ENCODE data around the gene RAB10. TPM values are rescaled to one million over a fixed set of nuclear protein-coding genes. Genes with fewer than 3 reads are reported as not detected.

RAB10 gene
- total and polyA plus RNA-seq, 9 of the 15 experiments (the other 6 are each of a cell fraction or from before 2014, with no cell fraction given) = 25.1 to 214 (median 157) TPM

DNA sequence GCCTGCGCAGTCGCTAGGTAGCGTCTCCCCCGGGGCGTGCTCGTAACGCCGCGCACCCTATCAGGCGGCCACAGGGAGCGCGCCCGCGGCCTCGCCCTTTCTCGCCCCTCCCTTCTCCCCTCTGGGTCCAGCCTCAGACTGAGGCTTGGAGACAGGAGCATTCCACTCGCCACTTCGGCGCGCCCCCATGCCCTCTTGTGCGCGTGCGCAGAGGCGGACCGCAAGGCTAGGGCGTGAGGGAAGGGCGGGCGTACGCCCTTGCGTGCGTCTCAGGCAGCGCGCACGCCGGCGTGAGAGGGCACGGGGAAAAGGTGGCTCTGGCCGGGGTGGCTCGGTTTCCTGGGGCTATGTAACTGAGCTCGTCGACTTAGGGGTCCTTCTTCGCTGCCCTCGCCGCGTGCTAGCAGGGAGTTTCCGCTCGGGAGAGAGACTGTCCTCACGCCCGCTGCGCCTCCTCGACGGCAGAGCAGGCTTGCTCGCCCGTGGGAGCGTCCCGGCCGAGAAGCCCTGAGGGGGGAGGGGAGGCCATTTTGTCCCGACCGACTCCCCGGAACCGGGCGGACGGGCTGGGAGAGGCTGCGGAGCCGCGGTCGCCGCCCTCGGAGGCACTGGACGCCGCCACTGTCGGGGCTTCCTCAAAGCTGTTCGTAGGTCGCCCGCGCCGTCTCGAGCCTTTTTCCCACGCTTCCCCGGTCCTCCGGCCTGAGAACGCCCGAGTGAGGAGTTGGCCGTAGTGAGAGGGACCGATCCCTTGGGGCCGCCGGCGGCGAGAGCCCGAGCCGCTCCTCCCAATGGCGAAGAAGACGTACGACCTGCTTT lies at the start of gene RAB10 (continued):
- TF ChIP-seq, protein P1, sequence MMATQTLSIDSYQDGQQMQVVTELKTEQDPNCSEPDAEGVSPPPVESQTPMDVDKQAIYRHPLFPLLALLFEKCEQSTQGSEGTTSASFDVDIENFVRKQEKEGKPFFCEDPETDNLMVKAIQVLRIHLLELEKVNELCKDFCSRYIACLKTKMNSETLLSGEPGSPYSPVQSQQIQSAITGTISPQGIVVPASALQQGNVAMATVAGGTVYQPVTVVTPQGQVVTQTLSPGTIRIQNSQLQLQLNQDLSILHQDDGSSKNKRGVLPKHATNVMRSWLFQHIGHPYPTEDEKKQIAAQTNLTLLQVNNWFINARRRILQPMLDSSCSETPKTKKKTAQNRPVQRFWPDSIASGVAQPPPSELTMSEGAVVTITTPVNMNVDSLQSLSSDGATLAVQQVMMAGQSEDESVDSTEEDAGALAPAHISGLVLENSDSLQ (IDR thresholded peaks at IDR 0.05) = peak; percentile 66
- TF ChIP-seq KLF10 (CRISPR knock-in tag; IDR thresholded peaks at IDR 0.05) = no peak
- TF ChIP-seq ARHGAP35 (IDR thresholded peaks at IDR 0.05; ENCODE audit: partially characterized antibody) = no peak
- TF ChIP-seq PHF8 (IDR thresholded peaks at IDR 0.05; ENCODE audit: borderline replicate concordance, low read length) = peak; percentile 89
- no peak for TF ChIP-seq ZNF354B (CRISPR knock-in tag; IDR thresholded peaks at IDR 0.05)
- TF ChIP-seq TCFL5 (CRISPR knock-in tag; conservative IDR thresholded peaks at IDR 0.05) = no peak
- TF ChIP-seq EZH2 (IDR thresholded peaks at IDR 0.05; ENCODE audit: borderline replicate concordance, low read depth, low read length) = no peak
- no peak for TF ChIP-seq STAG1 (CRISPR knock-in tag; IDR thresholded peaks at IDR 0.05; ENCODE audit: borderline replicate concordance)
- peak; percentile 73; the same call in 1 of the 2 replicates for TF ChIP-seq ZNF197 (CRISPR knock-in tag; IDR thresholded peaks at IDR 0.05; ENCODE audit: low read depth)
- TF ChIP-seq HDAC2 (IDR thresholded peaks at IDR 0.05) = peak; percentile 28; the same call in 1 of the 2 replicates
- peak; percentile 79; the same call in 1 of the 2 replicates for TF ChIP-seq GABPB2 (CRISPR knock-in tag; conservative IDR thresholded peaks at IDR 0.05)
- TF ChIP-seq CBX2 (IDR thresholded peaks at IDR 0.05; ENCODE audit: insufficient read depth, low read length, poor library complexity, severe bottlenecking) = no peak
- no peak for TF ChIP-seq HSF4 (CRISPR knock-in tag; IDR thresholded peaks at IDR 0.05; ENCODE audit: borderline replicate concordance)
- peak; percentile 76; the same call in 1 of the 2 replicates for TF ChIP-seq ZBTB1 (CRISPR knock-in tag; IDR thresholded peaks at IDR 0.05; ENCODE audit: borderline replicate concordance, low read depth)
- TF ChIP-seq KLF6 (CRISPR knock-in tag; IDR thresholded peaks at IDR 0.05; ENCODE audit: borderline replicate concordance) = no peak
- no peak for TF ChIP-seq NUFIP1 (IDR thresholded peaks at IDR 0.05; ENCODE audit: partially characterized antibody)
- TF ChIP-seq CHD4 (IDR thresholded peaks at IDR 0.05; ENCODE audit: insufficient read depth, insufficient replicate concordance, low read depth, low read length, poor library complexity, severe bottlenecking) = no peak
- TF ChIP-seq ELF2 (CRISPR knock-in tag; IDR thresholded peaks at IDR 0.05) = no peak
- no peak for TF ChIP-seq FOS (IDR thresholded peaks at IDR 0.05; ENCODE audit: extremely low read depth, insufficient read length)
- TF ChIP-seq NRF1 (conservative IDR thresholded peaks at IDR 0.05 in 1 of 2, IDR thresholded peaks at IDR 0.05 in 1 of 2) = peak; percentile 98 to 99
- TF ChIP-seq TRIM24 (IDR thresholded peaks at IDR 0.05) = peak in 1 of 2 experiments; percentile 72; a peak in 2 of 4 replicates
- TF ChIP-seq CBFB (CRISPR knock-in tag; IDR thresholded peaks at IDR 0.05) = peak; percentile 52; the same call in 1 of the 2 replicates
- TF ChIP-seq, protein P2, sequence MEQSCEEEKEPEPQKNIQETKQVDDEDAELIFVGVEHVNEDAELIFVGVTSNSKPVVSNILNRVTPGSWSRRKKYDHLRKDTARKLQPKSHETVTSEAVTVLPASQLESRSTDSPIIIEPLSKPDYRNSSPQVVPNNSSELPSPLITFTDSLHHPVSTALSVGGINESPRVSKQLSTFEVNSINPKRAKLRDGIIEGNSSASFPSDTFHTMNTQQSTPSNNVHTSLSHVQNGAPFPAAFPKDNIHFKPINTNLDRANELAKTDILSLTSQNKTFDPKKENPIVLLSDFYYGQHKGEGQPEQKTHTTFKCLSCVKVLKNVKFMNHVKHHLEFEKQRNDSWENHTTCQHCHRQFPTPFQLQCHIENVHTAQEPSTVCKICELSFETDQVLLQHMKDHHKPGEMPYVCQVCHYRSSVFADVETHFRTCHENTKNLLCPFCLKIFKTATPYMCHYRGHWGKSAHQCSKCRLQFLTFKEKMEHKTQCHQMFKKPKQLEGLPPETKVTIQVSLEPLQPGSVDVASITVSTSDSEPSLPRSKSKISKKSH (CRISPR knock-in tag; IDR thresholded peaks at IDR 0.05) = no peak
- TF ChIP-seq ZNF444 (CRISPR knock-in tag; IDR thresholded peaks at IDR 0.05) = no peak
